ENCODE measurements around the gene KCNIP3.

The KCNIP3 gene

GRCh38 chr2:95357717-95358280 lies 60.7 kb downstream of the KCNIP3 start:
- no peaks in the 10 kb centered on the region for H3K4me1 Mint-ChIP-seq
- no peaks in the 10 kb centered on the region for H3K9me3 Mint-ChIP-seq
- peaks cover 5% of the 10 kb centered on the region for H3K27me3 Mint-ChIP-seq (ENCODE audit: low read depth)
- TF ChIP-seq CTCF (IDR thresholded peaks at IDR 0.05; ENCODE audit: unreplicated experiment in 3 of 3): no peak
- no peak overlapping the region for H3K27ac Mint-ChIP-seq
- H3K36me3 Mint-ChIP-seq (ENCODE audit: low read depth): no peaks in the 10 kb centered on the region
- no peak overlapping the region for H3K4me3 Mint-ChIP-seq

DNA sequence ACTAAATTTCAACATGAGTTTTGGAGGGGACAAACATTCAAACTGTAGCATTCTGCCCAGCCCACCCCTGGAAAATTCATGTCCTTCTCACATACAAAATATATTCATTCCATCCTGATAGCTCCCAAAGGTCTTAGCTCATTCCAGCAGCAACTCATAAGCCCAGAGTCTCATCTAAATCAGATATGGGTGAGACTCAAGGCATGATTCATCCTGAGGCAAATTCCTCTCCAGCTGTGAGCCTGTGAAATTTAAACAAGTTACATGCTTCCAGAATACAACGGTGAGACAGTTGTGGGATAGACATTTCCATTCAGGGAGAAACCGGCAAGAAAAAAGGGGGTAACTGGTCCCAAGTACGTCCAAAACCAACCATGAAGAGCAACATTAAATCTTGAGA lies 61.9 kb downstream of the KCNIP3 start:
- TF ChIP-seq CTCF (IDR thresholded peaks at IDR 0.05; ENCODE audit: unreplicated experiment in 3 of 3): no peak
- no peak overlapping the region for H3K4me3 Mint-ChIP-seq
- H3K27me3 Mint-ChIP-seq (ENCODE audit: low read depth): peaks cover 5% of the 10 kb centered on the region
- no peaks in the 10 kb centered on the region for H3K36me3 Mint-ChIP-seq (ENCODE audit: low read depth)
- no peaks in the 10 kb centered on the region for H3K4me1 Mint-ChIP-seq
- no peak overlapping the region for H3K27ac Mint-ChIP-seq
- no peaks in the 10 kb centered on the region for H3K9me3 Mint-ChIP-seq

DNA sequence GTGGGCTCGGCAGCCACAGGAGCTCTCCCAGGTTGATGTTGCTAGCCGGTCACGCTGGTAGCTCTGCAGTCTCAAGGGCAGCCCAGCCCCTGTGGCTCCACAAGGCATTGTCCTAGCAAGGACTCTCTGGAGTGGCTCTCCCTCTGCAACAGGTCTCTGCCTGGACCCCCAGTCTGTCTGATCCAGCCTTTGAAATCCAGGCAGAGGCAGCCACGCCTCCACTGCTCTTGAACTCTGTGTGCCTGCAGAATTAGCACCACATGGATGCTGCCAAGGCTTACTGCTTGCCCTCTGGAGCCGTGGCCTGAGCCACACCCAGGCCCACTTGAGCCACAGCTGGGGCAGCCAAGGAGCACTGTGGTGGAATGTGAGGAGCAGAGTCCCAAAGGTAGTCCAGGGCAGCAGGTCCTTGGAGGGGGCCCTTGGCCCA lies 62.4 kb downstream of the KCNIP3 start:
- Mint-ChIP-seq H3K9me3 (no peaks in the 10 kb centered on the region), H3K4me1 (no peaks in the 10 kb centered on the region), H3K27me3 (ENCODE audit: low read depth) (peaks cover 5% of the 10 kb centered on the region), H3K4me3 (no peak overlapping the region), H3K36me3 (ENCODE audit: low read depth) (no peaks in the 10 kb centered on the region), H3K27ac (no peak overlapping the region)
- no peak for TF ChIP-seq CTCF (IDR thresholded peaks at IDR 0.05; ENCODE audit: unreplicated experiment in 3 of 3)

DNA sequence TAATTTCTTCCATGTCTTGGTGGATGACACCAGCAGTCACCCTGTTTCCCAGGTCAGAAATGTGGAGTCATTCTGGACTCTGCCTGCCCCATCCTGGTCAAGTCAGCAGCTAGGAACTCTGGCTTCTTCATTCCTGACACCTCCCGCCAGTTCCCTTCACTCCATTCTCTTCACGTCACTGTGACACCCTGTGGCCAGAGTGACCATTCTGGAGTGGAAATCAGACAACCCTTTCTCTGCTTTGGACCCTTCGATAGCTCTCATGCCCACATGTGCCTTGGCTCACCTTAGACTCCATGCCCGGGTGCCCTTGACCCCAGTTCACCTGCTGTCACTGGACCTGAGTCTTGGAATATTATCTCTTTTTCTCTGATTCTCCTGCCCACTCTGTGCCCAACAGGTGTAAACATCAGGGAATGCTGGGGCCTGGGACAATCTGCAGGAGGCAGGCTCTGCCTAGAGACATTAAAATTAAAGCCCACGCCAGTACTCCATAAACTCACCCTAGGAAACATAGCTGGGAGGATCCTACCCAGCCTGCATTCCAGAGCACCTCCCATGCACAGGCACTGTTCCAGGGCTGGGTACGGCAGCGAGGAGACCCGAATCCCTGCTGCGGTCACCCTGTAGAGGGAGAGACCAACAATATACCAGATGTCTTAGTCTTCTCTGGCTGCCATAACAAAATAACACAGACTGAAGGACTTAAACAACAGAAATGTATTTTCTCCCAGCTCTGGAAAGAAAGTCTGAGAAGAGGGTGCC lies 64.3 kb downstream of the KCNIP3 start:
- H3K4me3 Mint-ChIP-seq: no peak overlapping the region
- H3K36me3 Mint-ChIP-seq (ENCODE audit: low read depth): no peaks in the 10 kb centered on the region
- no peak for TF ChIP-seq CTCF (IDR thresholded peaks at IDR 0.05; ENCODE audit: unreplicated experiment in 3 of 3)
- no peaks in the 10 kb centered on the region for H3K9me3 Mint-ChIP-seq
- peaks cover 9% of the 10 kb centered on the region for H3K27me3 Mint-ChIP-seq (ENCODE audit: low read depth)
- no peak overlapping the region for H3K27ac Mint-ChIP-seq
- no peaks in the 10 kb centered on the region for H3K4me1 Mint-ChIP-seq

- TF ChIP-seq CTCF (IDR thresholded peaks at IDR 0.05; ENCODE audit: unreplicated experiment in 3 of 3): no peak
- Mint-ChIP-seq H3K36me3 (ENCODE audit: low read depth) (no peaks in the 10 kb centered on the region), H3K27ac (no peak overlapping the region), H3K4me1 (no peaks in the 10 kb centered on the region), H3K4me3 (no peak overlapping the region), H3K27me3 (ENCODE audit: low read depth) (peaks cover 9% of the 10 kb centered on the region), H3K9me3 (no peaks in the 10 kb centered on the region)
These were observed 65.3 kb downstream of the KCNIP3 start for GRCh38 chr2:95362486-95362885.

DNA sequence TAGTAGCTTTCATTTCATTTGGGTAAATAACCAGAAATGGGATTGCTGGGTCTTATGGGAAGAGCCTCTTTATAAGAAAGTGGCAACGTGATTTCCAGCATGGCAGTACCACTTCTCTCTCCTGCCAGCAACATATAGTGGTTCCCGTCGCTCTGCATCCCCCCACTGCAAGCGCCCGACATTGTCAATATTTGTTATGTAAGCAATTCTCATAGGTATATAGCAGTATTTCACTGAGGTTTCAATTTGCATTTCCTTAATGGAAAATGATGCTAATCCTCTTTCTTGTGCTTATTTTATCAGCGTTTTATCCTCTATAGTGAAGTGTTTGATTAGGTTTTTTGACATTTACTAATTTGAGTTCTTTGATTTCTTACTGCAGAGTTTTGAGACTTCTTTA lies 69.4 kb downstream of the KCNIP3 start:
- Mint-ChIP-seq H3K27me3 (ENCODE audit: low read depth) (peaks cover 4% of the 10 kb centered on the region), H3K36me3 (ENCODE audit: low read depth) (no peaks in the 10 kb centered on the region), H3K4me3 (no peak overlapping the region), H3K27ac (no peak overlapping the region), H3K9me3 (no peaks in the 10 kb centered on the region), H3K4me1 (no peaks in the 10 kb centered on the region)
- no peak for TF ChIP-seq CTCF (IDR thresholded peaks at IDR 0.05; ENCODE audit: unreplicated experiment in 3 of 3)

All from nephron (organoid).